ENCODE results near the gene DGKQ. TPM values are rescaled to one million over a fixed set of nuclear protein-coding genes. Genes with fewer than 3 reads are reported as not detected.
A peak's percentile ranks its signal among the peaks of the same experiment; 100 is the strongest.

DGKQ gene
- total and polyA plus RNA-seq, 2 of the 13 experiments (the other 11 are each of a cell fraction or from before 2014, with no cell fraction given), result 4.5 to 7.2 TPM

DNA sequence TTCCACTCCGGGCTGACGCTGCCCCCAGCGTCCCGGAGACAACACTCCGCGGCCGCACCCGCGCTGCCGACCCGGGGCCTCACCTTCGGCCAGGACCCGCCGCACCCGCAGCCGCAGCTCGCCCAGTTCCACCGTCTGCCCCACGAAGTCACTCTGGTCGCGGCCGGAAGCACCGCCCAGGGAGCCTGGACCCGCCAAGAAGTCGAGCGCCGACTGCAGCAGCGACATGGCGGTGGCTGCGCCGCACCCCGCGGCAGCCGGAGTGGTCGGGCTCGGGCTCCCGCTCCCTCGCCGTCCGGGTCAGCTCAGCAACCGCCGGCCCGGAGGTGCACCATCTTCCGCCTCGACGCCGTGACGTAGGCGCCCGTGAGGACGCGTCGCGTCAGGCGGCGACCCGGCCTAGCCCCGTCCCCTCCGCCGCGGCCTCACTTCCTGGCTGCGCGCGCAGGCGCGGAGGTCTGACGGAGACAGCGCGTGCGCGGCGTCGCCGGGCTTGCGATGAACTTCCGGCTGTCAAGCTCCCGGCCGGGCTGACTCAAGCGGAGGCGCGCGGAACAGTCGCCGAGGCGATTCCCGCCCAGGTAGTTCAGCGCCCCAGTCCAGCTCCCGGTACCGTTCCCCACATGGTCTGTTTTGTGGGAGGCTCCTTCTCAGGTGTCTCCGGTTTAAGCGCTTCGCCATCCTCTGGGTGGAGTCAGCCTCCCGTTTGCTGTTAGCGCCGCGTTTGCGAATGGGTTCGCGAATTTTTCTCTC lies 41.2 kb downstream of the DGKQ start, which contains the start of the genes GAK and TMEM175 (continued):
- TF ChIP-seq, protein P1, sequence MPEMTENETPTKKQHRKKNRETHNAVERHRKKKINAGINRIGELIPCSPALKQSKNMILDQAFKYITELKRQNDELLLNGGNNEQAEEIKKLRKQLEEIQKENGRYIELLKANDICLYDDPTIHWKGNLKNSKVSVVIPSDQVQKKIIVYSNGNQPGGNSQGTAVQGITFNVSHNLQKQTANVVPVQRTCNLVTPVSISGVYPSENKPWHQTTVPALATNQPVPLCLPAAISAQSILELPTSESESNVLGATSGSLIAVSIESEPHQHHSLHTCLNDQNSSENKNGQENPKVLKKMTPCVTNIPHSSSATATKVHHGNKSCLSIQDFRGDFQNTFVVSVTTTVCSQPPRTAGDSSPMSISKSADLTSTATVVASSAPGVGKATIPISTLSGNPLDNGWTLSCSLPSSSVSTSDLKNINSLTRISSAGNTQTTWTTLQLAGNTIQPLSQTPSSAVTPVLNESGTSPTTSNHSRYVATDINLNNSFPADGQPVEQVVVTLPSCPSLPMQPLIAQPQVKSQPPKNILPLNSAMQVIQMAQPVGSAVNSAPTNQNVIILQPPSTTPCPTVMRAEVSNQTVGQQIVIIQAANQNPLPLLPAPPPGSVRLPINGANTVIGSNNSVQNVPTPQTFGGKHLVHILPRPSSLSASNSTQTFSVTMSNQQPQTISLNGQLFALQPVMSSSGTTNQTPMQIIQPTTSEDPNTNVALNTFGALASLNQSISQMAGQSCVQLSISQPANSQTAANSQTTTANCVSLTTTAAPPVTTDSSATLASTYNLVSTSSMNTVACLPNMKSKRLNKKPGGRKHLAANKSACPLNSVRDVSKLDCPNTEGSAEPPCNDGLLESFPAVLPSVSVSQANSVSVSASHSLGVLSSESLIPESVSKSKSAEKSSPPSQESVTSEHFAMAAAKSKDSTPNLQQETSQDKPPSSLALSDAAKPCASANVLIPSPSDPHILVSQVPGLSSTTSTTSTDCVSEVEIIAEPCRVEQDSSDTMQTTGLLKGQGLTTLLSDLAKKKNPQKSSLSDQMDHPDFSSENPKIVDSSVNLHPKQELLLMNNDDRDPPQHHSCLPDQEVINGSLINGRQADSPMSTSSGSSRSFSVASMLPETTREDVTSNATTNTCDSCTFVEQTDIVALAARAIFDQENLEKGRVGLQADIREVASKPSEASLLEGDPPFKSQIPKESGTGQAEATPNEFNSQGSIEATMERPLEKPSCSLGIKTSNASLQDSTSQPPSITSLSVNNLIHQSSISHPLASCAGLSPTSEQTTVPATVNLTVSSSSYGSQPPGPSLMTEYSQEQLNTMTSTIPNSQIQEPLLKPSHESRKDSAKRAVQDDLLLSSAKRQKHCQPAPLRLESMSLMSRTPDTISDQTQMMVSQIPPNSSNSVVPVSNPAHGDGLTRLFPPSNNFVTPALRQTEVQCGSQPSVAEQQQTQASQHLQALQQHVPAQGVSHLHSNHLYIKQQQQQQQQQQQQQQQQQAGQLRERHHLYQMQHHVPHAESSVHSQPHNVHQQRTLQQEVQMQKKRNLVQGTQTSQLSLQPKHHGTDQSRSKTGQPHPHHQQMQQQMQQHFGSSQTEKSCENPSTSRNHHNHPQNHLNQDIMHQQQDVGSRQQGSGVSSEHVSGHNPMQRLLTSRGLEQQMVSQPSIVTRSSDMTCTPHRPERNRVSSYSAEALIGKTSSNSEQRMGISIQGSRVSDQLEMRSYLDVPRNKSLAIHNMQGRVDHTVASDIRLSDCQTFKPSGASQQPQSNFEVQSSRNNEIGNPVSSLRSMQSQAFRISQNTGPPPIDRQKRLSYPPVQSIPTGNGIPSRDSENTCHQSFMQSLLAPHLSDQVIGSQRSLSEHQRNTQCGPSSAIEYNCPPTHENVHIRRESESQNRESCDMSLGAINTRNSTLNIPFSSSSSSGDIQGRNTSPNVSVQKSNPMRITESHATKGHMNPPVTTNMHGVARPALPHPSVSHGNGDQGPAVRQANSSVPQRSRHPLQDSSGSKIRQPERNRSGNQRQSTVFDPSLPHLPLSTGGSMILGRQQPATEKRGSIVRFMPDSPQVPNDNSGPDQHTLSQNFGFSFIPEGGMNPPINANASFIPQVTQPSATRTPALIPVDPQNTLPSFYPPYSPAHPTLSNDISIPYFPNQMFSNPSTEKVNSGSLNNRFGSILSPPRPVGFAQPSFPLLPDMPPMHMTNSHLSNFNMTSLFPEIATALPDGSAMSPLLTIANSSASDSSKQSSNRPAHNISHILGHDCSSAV (CRISPR knock-in tag; IDR thresholded peaks at IDR 0.05; ENCODE audit: borderline replicate concordance), result no peak
- TF ChIP-seq KDM2A (CRISPR knock-in tag; IDR thresholded peaks at IDR 0.05; ENCODE audit: borderline replicate concordance, low read depth), result peak; percentile 72; the same call in 1 of the 2 replicates
- no peak for TF ChIP-seq ZNF251 (CRISPR knock-in tag; IDR thresholded peaks at IDR 0.05)
- TF ChIP-seq, protein P2, sequence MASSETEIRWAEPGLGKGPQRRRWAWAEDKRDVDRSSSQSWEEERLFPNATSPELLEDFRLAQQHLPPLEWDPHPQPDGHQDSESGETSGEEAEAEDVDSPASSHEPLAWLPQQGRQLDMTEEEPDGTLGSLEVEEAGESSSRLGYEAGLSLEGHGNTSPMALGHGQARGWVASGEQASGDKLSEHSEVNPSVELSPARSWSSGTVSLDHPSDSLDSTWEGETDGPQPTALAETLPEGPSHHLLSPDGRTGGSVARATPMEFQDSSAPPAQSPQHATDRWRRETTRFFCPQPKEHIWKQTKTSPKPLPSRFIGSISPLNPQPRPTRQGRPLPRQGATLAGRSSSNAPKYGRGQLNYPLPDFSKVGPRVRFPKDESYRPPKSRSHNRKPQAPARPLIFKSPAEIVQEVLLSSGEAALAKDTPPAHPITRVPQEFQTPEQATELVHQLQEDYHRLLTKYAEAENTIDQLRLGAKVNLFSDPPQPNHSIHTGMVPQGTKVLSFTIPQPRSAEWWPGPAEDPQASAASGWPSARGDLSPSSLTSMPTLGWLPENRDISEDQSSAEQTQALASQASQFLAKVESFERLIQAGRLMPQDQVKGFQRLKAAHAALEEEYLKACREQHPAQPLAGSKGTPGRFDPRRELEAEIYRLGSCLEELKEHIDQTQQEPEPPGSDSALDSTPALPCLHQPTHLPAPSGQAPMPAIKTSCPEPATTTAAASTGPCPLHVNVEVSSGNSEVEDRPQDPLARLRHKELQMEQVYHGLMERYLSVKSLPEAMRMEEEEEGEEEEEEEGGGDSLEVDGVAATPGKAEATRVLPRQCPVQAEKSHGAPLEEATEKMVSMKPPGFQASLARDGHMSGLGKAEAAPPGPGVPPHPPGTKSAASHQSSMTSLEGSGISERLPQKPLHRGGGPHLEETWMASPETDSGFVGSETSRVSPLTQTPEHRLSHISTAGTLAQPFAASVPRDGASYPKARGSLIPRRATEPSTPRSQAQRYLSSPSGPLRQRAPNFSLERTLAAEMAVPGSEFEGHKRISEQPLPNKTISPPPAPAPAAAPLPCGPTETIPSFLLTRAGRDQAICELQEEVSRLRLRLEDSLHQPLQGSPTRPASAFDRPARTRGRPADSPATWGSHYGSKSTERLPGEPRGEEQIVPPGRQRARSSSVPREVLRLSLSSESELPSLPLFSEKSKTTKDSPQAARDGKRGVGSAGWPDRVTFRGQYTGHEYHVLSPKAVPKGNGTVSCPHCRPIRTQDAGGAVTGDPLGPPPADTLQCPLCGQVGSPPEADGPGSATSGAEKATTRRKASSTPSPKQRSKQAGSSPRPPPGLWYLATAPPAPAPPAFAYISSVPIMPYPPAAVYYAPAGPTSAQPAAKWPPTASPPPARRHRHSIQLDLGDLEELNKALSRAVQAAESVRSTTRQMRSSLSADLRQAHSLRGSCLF (CRISPR knock-in tag; IDR thresholded peaks at IDR 0.05; ENCODE audit: borderline replicate concordance), result no peak
- no peak for TF ChIP-seq TCF12 (IDR thresholded peaks at IDR 0.05)
- no peak for TF ChIP-seq TCF12 (CRISPR knock-in tag; IDR thresholded peaks at IDR 0.05)
- TF ChIP-seq CAMTA2 (CRISPR knock-in tag; IDR thresholded peaks at IDR 0.05; ENCODE audit: borderline replicate concordance), result peak; percentile 57; the same call in 1 of the 2 replicates
- TF ChIP-seq ZNF839 (CRISPR knock-in tag; IDR thresholded peaks at IDR 0.05; ENCODE audit: borderline replicate concordance), result no peak
- peak; percentile 63 for TF ChIP-seq HNRNPLL (IDR thresholded peaks at IDR 0.05; ENCODE audit: low read depth, low read length, poor library complexity, severe bottlenecking)
- peak; percentile 27; the same call in 1 of the 2 replicates for TF ChIP-seq DMAP1 (CRISPR knock-in tag; IDR thresholded peaks at IDR 0.05)
- TF ChIP-seq ZMYM3 (CRISPR knock-in tag; IDR thresholded peaks at IDR 0.05), result no peak
- TF ChIP-seq PAWR (CRISPR knock-in tag; IDR thresholded peaks at IDR 0.05; ENCODE audit: borderline replicate concordance), result no peak
- TF ChIP-seq TBP (CRISPR knock-in tag; IDR thresholded peaks at IDR 0.05), result no peak
